ENCODE results near the gene HOXA11.

Gene HOXA11

GRCh38 chr7:27192546-27193334, 7.7 kb upstream of the HOXA11 start:
- DNase-seq: no peak

GRCh38 chr7:27191833-27192545, 7.0 kb upstream of the HOXA11 start:
- DNase-seq: no peak

GRCh38 chr7:27191161-27191731, 6.2 kb upstream of the HOXA11 start:
- DNase-seq: no peak

GRCh38 chr7:27189997-27190748, 5.1 kb upstream of the HOXA11 start:
- DNase-seq: no peak

GRCh38 chr7:27189295-27189996, 4.4 kb upstream of the HOXA11 start:
- no peak for DNase-seq

- DNase-seq: no peak
Observed at GRCh38 chr7:27188386-27189294, 3.6 kb upstream of the HOXA11 start.

GRCh38 chr7:27187475-27188385, 2.7 kb upstream of the HOXA11 start:
- no peak for DNase-seq

- DNase-seq: no peak
Observed at GRCh38 chr7:27186668-27187474, 1.8 kb upstream of the HOXA11 start.

- DNase-seq: peak; percentile 2
Observed at GRCh38 chr7:27185854-27186667, 1.0 kb upstream of the HOXA11 start.

- DNase-seq: no peak
Observed at GRCh38 chr7:27184337-27185012, 557 bp downstream of the HOXA11 start.

- no peak for DNase-seq
Observed at GRCh38 chr7:27183682-27184336, 1.2 kb downstream of the HOXA11 start.

GRCh38 chr7:27182861-27183681, 2.0 kb downstream of the HOXA11 start:
- DNase-seq: peak; percentile 1

- no peak for DNase-seq
Observed at GRCh38 chr7:27182285-27182841, 2.7 kb downstream of the HOXA11 start.

- peak; percentile 1 for DNase-seq
Observed at GRCh38 chr7:27181795-27182275, 3.2 kb downstream of the HOXA11 start.

GRCh38 chr7:27180431-27181420, 4.3 kb downstream of the HOXA11 start:
- DNase-seq: peak; percentile 1

Measured in activated naive CD4-positive, alpha-beta T cell treated with Interleukin-2 at 50 U/mL for 16 hours (primary cell).